22Rv1 (cell line): ENCODE results near the gene BCR.

Experiments used
- ZFX ChIP-seq: fragments of 450-650 bp; IDR thresholded peaks from 2 replicates; pipeline ENCODE4 v1.6.1; 2017; ENCODE audit warnings: antibody characterized with exemption, borderline replicate concordance
- TF ChIP-seq, protein P1 (sequence below): fragments of 450-650 bp; IDR thresholded peaks from 2 replicates; pipeline ENCODE4 v1.5.1; 2017; ENCODE audit warnings: mild to moderate bottlenecking

DNA sequence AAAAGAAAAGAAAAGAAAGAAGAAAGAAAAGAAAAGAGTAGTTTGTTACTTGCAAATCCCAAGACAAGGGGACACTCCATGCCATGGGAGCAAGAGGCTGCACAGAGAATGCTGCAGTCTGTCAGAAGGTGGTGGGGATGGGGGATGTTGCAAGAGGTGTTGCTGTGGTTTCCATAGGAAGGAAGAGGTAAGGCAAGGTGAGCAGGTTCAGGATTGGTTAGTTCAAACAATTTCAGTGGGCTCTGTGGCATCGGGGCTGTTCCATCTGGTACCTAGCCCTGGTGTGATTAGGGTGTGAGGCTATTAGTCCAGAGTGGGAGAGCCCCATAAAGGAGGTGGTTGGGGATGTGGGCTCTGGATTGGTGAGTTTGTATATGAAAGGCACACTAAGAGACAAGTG, 172.7 kb downstream of the BCR start:
- TF ChIP-seq, protein P1, sequence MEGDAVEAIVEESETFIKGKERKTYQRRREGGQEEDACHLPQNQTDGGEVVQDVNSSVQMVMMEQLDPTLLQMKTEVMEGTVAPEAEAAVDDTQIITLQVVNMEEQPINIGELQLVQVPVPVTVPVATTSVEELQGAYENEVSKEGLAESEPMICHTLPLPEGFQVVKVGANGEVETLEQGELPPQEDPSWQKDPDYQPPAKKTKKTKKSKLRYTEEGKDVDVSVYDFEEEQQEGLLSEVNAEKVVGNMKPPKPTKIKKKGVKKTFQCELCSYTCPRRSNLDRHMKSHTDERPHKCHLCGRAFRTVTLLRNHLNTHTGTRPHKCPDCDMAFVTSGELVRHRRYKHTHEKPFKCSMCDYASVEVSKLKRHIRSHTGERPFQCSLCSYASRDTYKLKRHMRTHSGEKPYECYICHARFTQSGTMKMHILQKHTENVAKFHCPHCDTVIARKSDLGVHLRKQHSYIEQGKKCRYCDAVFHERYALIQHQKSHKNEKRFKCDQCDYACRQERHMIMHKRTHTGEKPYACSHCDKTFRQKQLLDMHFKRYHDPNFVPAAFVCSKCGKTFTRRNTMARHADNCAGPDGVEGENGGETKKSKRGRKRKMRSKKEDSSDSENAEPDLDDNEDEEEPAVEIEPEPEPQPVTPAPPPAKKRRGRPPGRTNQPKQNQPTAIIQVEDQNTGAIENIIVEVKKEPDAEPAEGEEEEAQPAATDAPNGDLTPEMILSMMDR = no peak
- TF ChIP-seq ZFX = no peak
